Vagina (tissue), 2 donors: ENCODE data around the gene HOXB4. TPM values are rescaled to one million over a fixed set of nuclear protein-coding genes. Genes with fewer than 3 reads are reported as not detected.

Experiments used
- microRNA counts, 2 donors: library from miRNA; unstranded; fragments of <30 nt; microRNA quantifications; one replicate each; lab custom pipeline; 2016 to 2017
- total RNA-seq: library from RNA; depleted of rRNA; stranded (reverse); fragments of >200 nt; gene quantifications from one replicate; pipeline ENCODE4 v1.2.3, GENCODE V29; 2016

HOXB4 gene
- total RNA-seq, 1 donor from 2014 or later, result 1.5 TPM

MicroRNAs encoded within 50 kb of the gene (microRNA counts, 767-probe panel; counts per million panel counts)
- 4,868 to 5,091 counts per million in 2 donors for microRNA hsa-miR-10a-5p (lab: Ali Mortazavi, UCI)

Other genes starting within 250 kb of the HOXB4 start
- gene SKAP1, start 148.1 kb downstream of the HOXB4 start, total RNA-seq, result 5.6 TPM
- not detected for gene HOXB1, start 47.3 kb downstream of the HOXB4 start, total RNA-seq
- gene HOXB2, start 33.2 kb downstream of the HOXB4 start, total RNA-seq, result 14.2 TPM
- 17.7 TPM for gene HOXB3, start 11.9 kb upstream of the HOXB4 start, total RNA-seq
- gene HOXB5, start 15.4 kb upstream of the HOXB4 start, total RNA-seq, result 0.74 TPM
- gene HOXB6, start 26.6 kb upstream of the HOXB4 start, total RNA-seq, result 1.2 TPM
- 3.2 TPM for gene HOXB7, start 32.7 kb upstream of the HOXB4 start, total RNA-seq
- not detected for gene HOXB8, start 36.9 kb upstream of the HOXB4 start, total RNA-seq
- not detected for gene HOXB9, start 48.0 kb upstream of the HOXB4 start, total RNA-seq
- 9.6 TPM for gene PRAC1, start 144.2 kb upstream of the HOXB4 start, total RNA-seq
- gene PRAC2, start 144.8 kb upstream of the HOXB4 start, total RNA-seq, result not detected
- 5.4 TPM for gene HOXB13, start 150.4 kb upstream of the HOXB4 start, total RNA-seq
- gene TTLL6, start 238.9 kb upstream of the HOXB4 start, total RNA-seq, result 0.49 TPM